Stimulated activated naive CD8-positive, alpha-beta T cell treated with anti-CD3 and anti-CD28 coated beads, Interleukin-15, Interleukin-2, amounts not matched to agents 100 ng/mL and 50 ng/mL, for 24 hours (primary cell): ENCODE measurements around the gene FYB1.
A peak's percentile ranks its signal among the peaks of the same experiment; 100 is the strongest.
"Not testable (repeated sequence)": the region's sequence is repeated elsewhere in the genome, so short reads cannot be mapped to it uniquely, and the experiment has no call there.

Experiments
- H3K27ac Mint-ChIP-seq: one replicate; pipeline ENCODE4 v1.8.0; 2021; ENCODE audit warnings: mild to moderate bottlenecking, mixed read lengths
- H3K27me3 Mint-ChIP-seq: one replicate; pipeline ENCODE4 v1.8.0; 2021; ENCODE audit warnings: mixed read lengths
- H3K36me3 Mint-ChIP-seq: one replicate; pipeline ENCODE4 v1.8.0; 2021; ENCODE audit warnings: low read depth, mixed read lengths
- H3K4me1 Mint-ChIP-seq: one replicate; pipeline ENCODE4 v1.8.0; 2021; ENCODE audit warnings: low read depth, mixed read lengths
- H3K4me3 Mint-ChIP-seq: one replicate; pipeline ENCODE4 v1.8.0; 2021; ENCODE audit warnings: mild to moderate bottlenecking, mixed read lengths
- H3K9me3 Mint-ChIP-seq: one replicate; pipeline ENCODE4 v1.8.0; 2021; ENCODE audit warnings: mixed read lengths

Gene FYB1

DNA sequence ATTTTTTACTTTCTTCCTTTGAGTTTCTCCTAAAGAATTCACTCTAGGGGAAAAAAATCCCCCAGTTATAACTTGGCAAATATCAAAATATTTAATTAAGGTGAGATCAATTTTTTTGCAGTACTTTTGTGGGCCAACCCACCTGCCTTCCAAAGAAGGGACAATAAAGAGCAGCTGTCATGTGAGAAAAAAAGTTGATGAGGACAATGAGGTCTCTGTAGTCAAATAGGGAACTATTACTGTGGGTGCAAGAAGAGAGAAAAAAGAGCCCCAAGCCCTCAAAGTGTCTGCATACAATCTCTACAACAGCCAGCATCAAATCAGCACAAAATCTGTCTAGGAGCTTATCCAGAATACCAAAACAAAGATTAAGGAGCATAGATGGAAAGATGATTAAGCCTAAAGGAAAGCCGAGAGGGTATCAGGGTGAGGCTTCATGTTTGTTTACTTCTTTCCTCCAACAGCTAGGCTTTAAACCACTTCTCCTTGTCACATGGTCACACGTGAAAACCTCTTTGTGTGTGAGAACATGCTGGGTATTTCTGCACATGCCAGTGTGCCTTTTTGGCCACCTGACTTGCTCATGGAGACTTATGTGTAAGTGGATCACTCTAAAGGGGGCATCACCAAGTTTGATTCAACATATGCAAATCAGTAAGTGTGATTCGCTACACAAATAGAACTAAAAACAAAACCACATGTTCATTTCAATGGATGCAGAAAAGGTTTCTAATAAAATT, 19.2 kb upstream of the FYB1 start:
- Mint-ChIP-seq H3K27me3 (no peaks in the 10 kb centered on the region), H3K9me3 (peaks cover 9% of the 10 kb centered on the region), H3K4me3 (no peak overlapping the region), H3K27ac (no peak overlapping the region), H3K4me1 (peaks cover 10% of the 10 kb centered on the region), H3K36me3 (no peaks in the 10 kb centered on the region)

GRCh38 chr5:39236718-39237117, 17.4 kb upstream of the FYB1 start:
- H3K36me3 Mint-ChIP-seq = no peaks in the 10 kb centered on the region
- peaks cover 9% of the 10 kb centered on the region for H3K9me3 Mint-ChIP-seq
- H3K27me3 Mint-ChIP-seq = no peaks in the 10 kb centered on the region
- peaks cover 16% of the 10 kb centered on the region for H3K4me1 Mint-ChIP-seq
- no peak overlapping the region for H3K4me3 Mint-ChIP-seq
- H3K27ac Mint-ChIP-seq = no peak overlapping the region

GRCh38 chr5:39235648-39236047, 16.3 kb upstream of the FYB1 start:
- H3K27me3 Mint-ChIP-seq = no peaks in the 10 kb centered on the region
- peaks cover 5% of the 10 kb centered on the region for H3K9me3 Mint-ChIP-seq
- no peak overlapping the region for H3K27ac Mint-ChIP-seq
- H3K4me1 Mint-ChIP-seq = peaks cover 26% of the 10 kb centered on the region
- no peak overlapping the region for H3K4me3 Mint-ChIP-seq
- no peaks in the 10 kb centered on the region for H3K36me3 Mint-ChIP-seq

DNA sequence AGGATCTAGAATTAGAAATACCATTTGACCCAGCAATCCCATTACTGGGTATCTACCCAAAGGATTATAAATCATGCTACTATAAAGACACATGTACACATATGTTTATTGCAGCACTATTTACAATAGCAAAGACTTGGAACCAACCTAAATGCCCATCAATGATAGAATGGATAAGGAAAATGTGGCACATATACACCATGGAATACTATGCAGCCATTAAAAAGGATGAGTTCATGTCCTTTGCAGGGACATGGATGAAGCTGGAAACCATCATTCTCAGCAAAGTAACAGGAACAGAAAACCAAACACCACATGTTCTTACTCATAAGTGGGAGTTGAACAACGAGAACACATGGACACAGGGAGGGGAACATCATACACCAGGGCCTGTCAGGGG, 15.1 kb upstream of the FYB1 start:
- H3K9me3 Mint-ChIP-seq, H3K36me3 Mint-ChIP-seq, H3K4me3 Mint-ChIP-seq, H3K27me3 Mint-ChIP-seq, H3K27ac Mint-ChIP-seq: not testable (repeated sequence)
- H3K4me1 Mint-ChIP-seq = peaks cover 26% of the 10 kb centered on the region

- Mint-ChIP-seq H3K9me3 (no peaks in the 10 kb centered on the region), H3K27ac (no peak overlapping the region), H3K4me3 (no peak overlapping the region), H3K27me3 (no peaks in the 10 kb centered on the region), H3K36me3 (no peaks in the 10 kb centered on the region), H3K4me1 (peaks cover 25% of the 10 kb centered on the region)
Observed at GRCh38 chr5:39233783-39234182, 14.4 kb upstream of the FYB1 start.

DNA sequence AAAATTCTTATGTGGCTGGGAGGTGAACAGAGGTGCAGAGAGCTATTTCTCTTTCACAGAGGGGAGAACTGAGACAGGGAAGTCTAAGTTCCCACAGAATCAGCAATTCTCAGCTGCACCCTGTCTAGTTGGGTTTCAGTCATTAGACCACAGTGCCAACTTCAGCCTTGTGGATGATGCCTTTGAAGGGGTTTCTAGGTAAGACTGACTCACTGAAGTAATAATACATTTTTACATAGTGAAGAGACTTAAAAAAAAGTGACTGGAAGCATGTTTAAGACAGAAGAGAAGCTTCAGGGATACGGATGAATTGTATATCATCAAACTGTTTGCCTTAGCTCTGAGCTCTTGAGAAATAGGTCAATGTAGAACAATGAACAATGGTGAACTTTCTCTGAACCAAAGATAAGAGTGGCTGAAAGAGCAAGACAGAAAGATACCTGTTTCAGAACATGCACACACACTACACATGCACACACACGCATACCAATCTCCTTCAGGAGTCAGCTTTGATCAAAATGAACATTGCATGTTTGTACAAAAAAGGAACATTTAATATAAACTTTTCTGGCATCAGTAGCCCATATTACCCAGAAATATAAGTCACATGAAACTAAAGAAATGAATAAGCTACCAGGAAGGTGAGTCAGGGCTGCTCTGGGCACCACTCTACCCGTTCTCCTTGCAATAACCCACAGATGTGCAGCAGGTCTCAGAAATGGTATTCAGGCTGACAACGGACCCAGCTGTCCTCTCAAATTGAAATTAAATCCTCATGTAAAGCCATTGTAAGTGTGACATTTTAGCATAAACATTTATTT, 12.6 kb upstream of the FYB1 start:
- H3K9me3 Mint-ChIP-seq = no peaks in the 10 kb centered on the region
- H3K27ac Mint-ChIP-seq = peak overlapping the region; percentile 96

DNA sequence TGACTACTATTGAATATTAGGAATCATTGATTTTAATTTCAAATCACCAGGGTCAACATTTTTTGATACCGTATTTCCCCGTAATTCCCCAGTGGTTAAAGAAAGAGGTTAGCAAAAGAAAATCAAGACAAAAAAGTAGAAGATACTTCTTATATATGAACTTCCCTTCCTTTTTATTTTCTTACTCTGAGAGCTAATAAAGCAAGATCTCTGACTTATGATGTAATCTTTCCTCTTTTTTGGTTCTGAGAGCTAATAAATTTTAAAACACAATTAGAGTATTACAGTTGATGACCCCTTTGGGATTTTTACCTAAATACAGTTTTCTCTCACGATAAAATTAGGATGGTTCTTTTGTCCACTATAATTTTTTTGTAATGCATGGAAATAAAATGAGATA, 9.2 kb upstream of the FYB1 start:
- no peaks in the 10 kb centered on the region for H3K9me3 Mint-ChIP-seq
- peaks cover 30% of the 10 kb centered on the region for H3K4me1 Mint-ChIP-seq
- H3K4me3 Mint-ChIP-seq = no peak overlapping the region
- H3K36me3 Mint-ChIP-seq = no peaks in the 10 kb centered on the region
- H3K27ac Mint-ChIP-seq = no peak overlapping the region
- no peaks in the 10 kb centered on the region for H3K27me3 Mint-ChIP-seq

More for the DNA sequence above, 12.6 kb upstream of the FYB1 start:
- peaks cover 18% of the 10 kb centered on the region for H3K4me1 Mint-ChIP-seq
- H3K36me3 Mint-ChIP-seq = no peaks in the 10 kb centered on the region
- peak overlapping the region; percentile 75 for H3K4me3 Mint-ChIP-seq
- H3K27me3 Mint-ChIP-seq = no peaks in the 10 kb centered on the region

DNA sequence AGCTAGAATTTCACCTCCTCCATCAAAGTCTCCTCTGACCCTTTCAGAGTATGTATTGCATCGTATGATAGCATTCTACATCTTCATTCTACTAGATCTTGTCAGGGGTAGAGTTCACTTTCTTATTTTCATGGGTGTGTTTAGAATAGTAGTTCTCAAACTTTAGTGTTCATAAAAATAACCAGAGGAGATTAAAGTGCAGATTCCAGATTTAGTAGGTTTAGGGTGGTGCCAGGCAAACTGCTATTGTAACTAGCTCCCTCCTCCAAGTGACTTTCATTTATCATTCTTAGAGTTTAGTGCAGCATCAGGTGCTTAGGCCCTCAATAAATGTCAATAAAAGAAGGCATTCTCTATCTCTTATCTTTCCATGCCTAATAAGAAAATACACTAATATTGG, 7.2 kb upstream of the FYB1 start:
- Mint-ChIP-seq H3K4me1 (peaks cover 22% of the 10 kb centered on the region), H3K36me3 (no peaks in the 10 kb centered on the region), H3K4me3 (peak overlapping the region; percentile 6), H3K27ac (no peak overlapping the region), H3K27me3 (no peaks in the 10 kb centered on the region), H3K9me3 (no peaks in the 10 kb centered on the region)

GRCh38 chr5:39226100-39226451, 6.7 kb upstream of the FYB1 start:
- H3K27ac Mint-ChIP-seq = no peak overlapping the region
- no peaks in the 10 kb centered on the region for H3K27me3 Mint-ChIP-seq
- peak overlapping the region; percentile 6 for H3K4me3 Mint-ChIP-seq
- H3K36me3 Mint-ChIP-seq = no peaks in the 10 kb centered on the region
- H3K4me1 Mint-ChIP-seq = peaks cover 18% of the 10 kb centered on the region
- no peaks in the 10 kb centered on the region for H3K9me3 Mint-ChIP-seq

DNA sequence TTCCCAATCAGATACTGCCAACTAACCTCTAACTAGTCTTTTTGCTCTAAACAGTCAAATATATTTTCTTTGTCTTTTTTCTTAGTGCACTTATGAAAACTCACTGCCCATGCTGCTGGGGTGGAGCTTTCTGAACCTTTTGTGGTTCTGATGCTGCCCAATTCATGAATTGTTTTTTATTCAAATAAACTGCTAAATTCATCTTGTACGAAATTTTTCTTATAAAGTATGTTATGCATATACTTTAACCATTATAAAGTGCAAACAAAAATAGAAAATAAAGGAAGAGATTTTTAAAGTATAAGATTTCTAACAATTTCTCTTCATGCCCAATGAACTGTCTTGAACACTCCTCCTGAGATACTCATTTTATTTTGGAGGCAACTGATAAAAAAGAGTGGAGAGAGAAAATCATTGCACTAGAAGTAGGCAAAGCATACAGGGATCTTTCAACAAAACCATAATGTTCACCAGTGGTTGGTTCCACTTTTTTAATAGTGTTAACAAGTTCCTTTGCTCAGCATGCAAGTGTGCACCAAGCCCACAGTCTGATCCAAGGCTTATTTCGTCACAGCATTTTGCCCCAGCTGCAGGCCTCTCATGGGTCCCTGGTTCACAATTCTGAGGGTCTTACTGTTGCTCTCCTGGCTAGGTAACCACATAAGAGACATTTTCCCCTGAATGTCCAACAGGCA, 6.2 kb upstream of the FYB1 start:
- Mint-ChIP-seq H3K9me3 (no peaks in the 10 kb centered on the region), H3K36me3 (no peaks in the 10 kb centered on the region), H3K4me1 (peaks cover 13% of the 10 kb centered on the region), H3K4me3 (no peak overlapping the region), H3K27me3 (no peaks in the 10 kb centered on the region), H3K27ac (no peak overlapping the region)

DNA sequence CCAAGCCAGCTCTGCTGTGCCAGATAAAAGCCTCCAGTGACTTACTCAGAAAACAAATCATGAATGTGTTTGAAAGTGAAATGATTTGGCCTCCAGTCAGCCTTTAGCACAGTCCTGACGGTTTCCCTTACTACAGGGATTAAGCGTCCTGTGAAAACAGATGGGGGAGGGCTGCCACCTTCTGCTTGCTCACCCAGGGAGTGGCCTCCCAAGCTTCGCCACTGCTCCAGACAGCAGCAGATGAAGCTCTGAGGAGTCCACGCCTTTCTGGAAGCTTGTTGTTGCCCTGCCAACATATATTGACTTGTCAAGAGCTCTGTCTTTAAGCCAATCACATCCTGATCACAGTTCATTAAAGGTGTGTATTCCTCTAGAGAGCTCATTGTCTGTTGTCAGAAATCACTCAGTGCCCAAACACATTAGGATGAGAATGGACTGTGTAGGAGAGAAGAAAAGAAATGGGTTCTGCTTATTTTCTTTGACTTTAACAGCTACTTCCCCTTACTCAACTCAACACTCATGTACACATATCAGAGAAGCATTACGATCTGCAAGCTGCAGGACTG, 4.9 kb upstream of the FYB1 start:
- no peaks in the 10 kb centered on the region for H3K27me3 Mint-ChIP-seq
- H3K9me3 Mint-ChIP-seq = no peaks in the 10 kb centered on the region
- H3K36me3 Mint-ChIP-seq = no peaks in the 10 kb centered on the region
- peak overlapping the region; percentile 54 for H3K27ac Mint-ChIP-seq
- peaks cover 21% of the 10 kb centered on the region for H3K4me1 Mint-ChIP-seq
- no peak overlapping the region for H3K4me3 Mint-ChIP-seq

DNA sequence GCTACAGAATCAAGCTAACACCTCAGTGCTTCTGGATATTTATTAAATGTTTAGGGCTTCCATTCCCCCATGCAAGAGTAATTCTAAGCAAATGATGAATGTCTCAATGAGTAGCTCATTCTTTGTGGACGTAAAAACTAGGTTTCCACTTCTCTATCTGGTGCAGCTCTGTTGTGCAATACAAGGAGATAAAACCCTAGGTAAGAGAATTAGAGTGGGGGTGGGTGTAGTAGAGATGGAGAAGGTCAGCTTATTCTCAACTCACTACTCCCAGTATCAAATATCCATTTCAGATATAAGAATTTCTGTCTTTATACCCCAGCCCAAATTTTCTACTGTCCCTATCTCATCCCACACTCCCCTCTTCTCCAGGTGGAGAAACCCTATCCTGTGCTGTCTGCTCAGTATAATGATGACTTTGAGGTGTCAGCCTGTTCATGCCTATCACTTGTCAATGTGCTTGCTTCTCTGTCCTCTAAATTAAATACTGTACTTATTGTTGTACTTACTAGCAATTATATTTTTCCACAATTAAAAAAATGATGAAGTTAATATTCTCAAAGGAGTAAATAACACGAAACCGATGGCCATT, 4.3 kb upstream of the FYB1 start:
- Mint-ChIP-seq H3K4me3 (no peak overlapping the region), H3K9me3 (no peaks in the 10 kb centered on the region), H3K36me3 (no peaks in the 10 kb centered on the region), H3K4me1 (peaks cover 27% of the 10 kb centered on the region), H3K27ac (no peak overlapping the region), H3K27me3 (no peaks in the 10 kb centered on the region)

DNA sequence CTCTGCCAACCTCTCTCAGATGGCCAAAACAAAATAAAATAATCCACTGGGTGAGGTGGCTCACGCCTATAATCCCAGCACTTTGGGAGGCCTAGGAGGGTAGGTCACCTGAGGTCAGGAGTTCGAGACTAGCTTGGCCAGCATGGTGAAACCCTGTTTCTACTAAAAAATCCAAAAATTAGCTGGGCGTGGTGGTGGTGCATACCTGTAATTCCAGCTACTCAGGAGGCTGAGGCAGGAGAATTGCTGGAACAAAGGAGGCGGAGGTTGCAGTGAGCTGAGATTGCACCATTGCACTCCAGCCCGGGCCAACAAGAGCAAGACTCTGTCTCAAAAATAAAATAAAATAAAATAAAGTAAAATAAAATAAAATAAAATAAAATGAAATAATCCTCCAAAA, 2.3 kb upstream of the FYB1 start:
- H3K27ac Mint-ChIP-seq, H3K9me3 Mint-ChIP-seq, H3K36me3 Mint-ChIP-seq, H3K27me3 Mint-ChIP-seq, H3K4me3 Mint-ChIP-seq: not testable (repeated sequence)
- H3K4me1 Mint-ChIP-seq = peaks cover 47% of the 10 kb centered on the region

DNA sequence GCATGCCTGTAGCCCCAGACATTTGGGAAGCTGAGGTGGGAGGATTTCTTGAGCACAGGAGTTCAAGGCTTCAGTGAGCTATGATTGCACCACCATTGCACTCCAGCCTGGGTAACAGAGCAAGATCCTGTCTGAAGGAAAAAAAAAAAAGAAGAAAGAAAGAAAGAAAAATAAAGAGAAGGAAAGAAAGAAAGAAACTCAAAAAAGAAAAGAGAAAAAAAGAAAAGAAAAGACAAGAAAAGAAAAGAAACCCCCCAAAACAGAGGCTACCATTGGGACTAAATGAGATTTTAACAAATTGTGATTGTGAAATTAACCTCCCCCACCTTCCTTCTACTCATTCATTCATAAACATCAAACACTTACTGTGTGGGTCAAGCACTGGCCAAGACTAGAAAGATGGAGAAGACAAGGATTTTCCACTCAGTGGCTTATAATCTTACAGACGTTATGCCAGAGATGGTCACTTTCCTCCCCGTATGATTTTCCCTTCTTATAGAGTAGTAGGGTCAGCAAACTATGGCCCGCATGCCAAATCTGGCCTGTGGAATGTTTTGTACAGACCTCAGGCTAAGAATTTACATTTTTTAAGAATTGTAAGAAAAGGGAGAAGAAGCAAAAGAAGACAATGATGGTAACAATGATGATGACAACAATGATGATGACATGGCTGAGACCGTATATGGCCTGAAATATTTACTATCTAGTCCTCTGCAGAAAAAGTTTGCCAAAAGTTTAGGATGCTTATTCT, 1.1 kb upstream of the FYB1 start:
- H3K4me3 Mint-ChIP-seq = no peak overlapping the region
- H3K4me1 Mint-ChIP-seq = peaks cover 48% of the 10 kb centered on the region
- H3K27me3 Mint-ChIP-seq = no peaks in the 10 kb centered on the region
- H3K36me3 Mint-ChIP-seq = no peaks in the 10 kb centered on the region
- H3K27ac Mint-ChIP-seq = no peak overlapping the region
- H3K9me3 Mint-ChIP-seq = no peaks in the 10 kb centered on the region
